PC-9 (cell line): Measurements from ENCODE around the gene ARHGAP32. TPM values are rescaled to one million over a fixed set of nuclear protein-coding genes. Genes with fewer than 3 reads are reported as not detected.

Experiments
- BruUV-seq: library from RNA; stranded (reverse); fragments of 400-500 nt; replicated peaks from 2 replicates; lab custom pipeline; 2021; lab: Mats Ljungman, UMichigan
- CTCF ChIA-PET: fragments of 300-600 bp; sonication (Branson Sonifier 250); formaldehyde crosslinking; loops from one replicate; lab custom pipeline; 2022; ENCODE audit warnings: antibody characterized with exemption; lab: Charles Lee
- POLR2A ChIA-PET: fragments of 300-600 bp; sonication (Branson Sonifier 250); formaldehyde crosslinking; loops from one replicate; lab custom pipeline; 2022; ENCODE audit warnings: antibody characterized with exemption; ENCODE audit not compliant: unreplicated experiment; lab: Charles Lee
- DNase-seq, 2 experiments: peaks; one replicate each; pipeline versions ENCODE4 v3.0.0 to v3.0.0-alpha.2; 2015 to 2022; ENCODE audit warnings: mixed read lengths in 1 of 2
- H2AFZ ChIP-seq: fragments of 200-600 bp; sonication (generic); 2 replicates; pipeline ENCODE4 v1.8.1; 2017; ENCODE audit warnings: antibody characterized with exemption
- H3F3A ChIP-seq: fragments of 200-600 bp; sonication (generic); 2 replicates; pipeline ENCODE4 v1.8.1; 2017; ENCODE audit warnings: antibody characterized with exemption, mild to moderate bottlenecking, low read depth; ENCODE audit not compliant: insufficient read depth
- H3K27ac ChIP-seq: fragments of 200-600 bp; sonication (generic); 2 replicates; pipeline ENCODE4 v1.6.1; 2016; ENCODE audit warnings: mixed run types
- H3K27me3 ChIP-seq: fragments of 200-600 bp; sonication (generic); 2 replicates; pipeline ENCODE4 v1.6.1; 2016; ENCODE audit warnings: low read depth, mixed run types; ENCODE audit not compliant: insufficient read depth
- H3K36me3 ChIP-seq: fragments of 200-600 bp; sonication (generic); 2 replicates; pipeline ENCODE4 v1.6.1; 2016; ENCODE audit warnings: low read depth, mixed run types
- H3K4me1 ChIP-seq: fragments of 200-600 bp; sonication (generic); replicated peaks from 2 replicates; pipeline ENCODE4 v1.6.1; 2016; ENCODE audit warnings: mixed run types; ENCODE audit not compliant: insufficient read depth
- H3K4me2 ChIP-seq: fragments of 200-600 bp; sonication (generic); 2 replicates; pipeline ENCODE4 v1.6.1; 2017; ENCODE audit warnings: mixed run types
- H3K4me3 ChIP-seq: fragments of 200-600 bp; sonication (generic); 2 replicates; pipeline ENCODE4 v1.6.1; 2016; ENCODE audit warnings: mixed run types
- H3K79me2 ChIP-seq: fragments of 200-600 bp; sonication (generic); 2 replicates; pipeline ENCODE4 v1.6.1; 2017; ENCODE audit warnings: low read depth, mixed run types
- H3K9me2 ChIP-seq: fragments of 200-600 bp; sonication (generic); 2 replicates; pipeline ENCODE4 v1.8.1; 2017; ENCODE audit warnings: mild to moderate bottlenecking; ENCODE audit not compliant: insufficient read depth
- H3K9me3 ChIP-seq: fragments of 200-600 bp; sonication (generic); 2 replicates; pipeline ENCODE4 v1.8.1; 2016; ENCODE audit warnings: low read depth; ENCODE audit not compliant: insufficient read depth
- H4K20me1 ChIP-seq: fragments of 200-600 bp; sonication (generic); 2 replicates; pipeline ENCODE4 v1.8.1; 2017; ENCODE audit not compliant: insufficient read depth
- EZH2 ChIP-seq: fragments of 200-600 bp; sonication (generic); IDR thresholded peaks from 2 replicates; pipeline ENCODE4 v1.8.0; 2017; ENCODE audit warnings: antibody characterized with exemption, low read depth
- intact Hi-C: fragments of 100-400 bp; cut with micrococcal nuclease; formaldehyde crosslinking; loops from one replicate; pipeline ENCODE4 v1.10.0; 2022; ENCODE audit not compliant: unreplicated experiment
- total RNA-seq: library from RNA; stranded (reverse); gene quantifications from 2 replicates; pipeline ENCODE4 v1.2.3, GENCODE V29; 2021
- TF ChIP-seq, protein P1 (sequence below): fragments of 200-600 bp; sonication (generic); conservative IDR thresholded peaks from 2 replicates; pipeline ENCODE4 v1.6.1; 2017; ENCODE audit warnings: mixed run types, antibody characterized with exemption, mild to moderate bottlenecking, moderate library complexity

ARHGAP32 gene
- total RNA-seq, 1 experiment from 2014 or later: 35.1 TPM

DNA sequence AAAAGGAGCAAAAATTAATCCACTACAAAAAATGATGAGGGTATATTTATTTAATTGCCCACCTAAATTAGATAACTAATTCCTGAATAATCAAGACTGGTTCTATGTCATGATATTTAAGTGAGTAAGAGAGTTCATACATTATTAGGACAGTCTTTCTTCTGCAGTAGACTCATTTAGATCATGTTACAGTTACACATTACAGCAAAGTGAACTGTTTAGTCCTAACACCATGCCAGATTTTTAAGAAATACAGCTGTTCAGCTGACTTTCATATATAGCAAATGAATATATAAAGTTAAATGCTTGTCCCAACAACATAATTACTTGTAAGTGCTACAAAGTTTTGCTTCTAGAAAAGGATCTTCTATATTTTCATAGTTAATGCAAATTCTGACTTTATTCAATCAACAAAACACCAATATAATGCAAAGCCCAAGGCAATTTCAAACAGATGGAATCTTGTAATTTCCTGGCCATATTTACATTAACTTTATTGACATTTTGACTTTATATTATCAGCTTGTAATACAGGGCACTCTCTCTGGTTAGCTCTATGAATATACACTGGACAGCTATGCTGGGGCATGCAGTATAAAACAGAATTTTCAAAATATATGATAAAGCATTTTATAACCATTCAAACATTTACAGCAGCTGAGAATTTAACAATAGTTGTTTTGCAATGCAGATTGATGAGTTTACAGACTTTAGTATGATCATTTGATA lies 203.7 kb downstream of the ARHGAP32 start:
- Histone ChIP-seq H3K9me2 (no peaks in the 10 kb centered on the region), H3K4me1 (no peaks in the 10 kb centered on the region), H3K4me3 (no peak overlapping the region), H3K9me3 (no peaks in the 10 kb centered on the region), H3K79me2 (no peaks in the 10 kb centered on the region), H3K36me3 (peaks cover 16% of the 10 kb centered on the region; the same call in 1 of the 2 replicates), H3K27me3 (no peaks in the 10 kb centered on the region), H2AFZ (no peak overlapping the region), H3F3A (peaks cover 7% of the 10 kb centered on the region), H3K4me2 (no peak overlapping the region), H3K27ac (no peak overlapping the region), H4K20me1 (no peaks in the 10 kb centered on the region; the same call in 1 of the 2 replicates)
- BruUV-seq: no TSS peak
- TF ChIP-seq, protein P1, sequence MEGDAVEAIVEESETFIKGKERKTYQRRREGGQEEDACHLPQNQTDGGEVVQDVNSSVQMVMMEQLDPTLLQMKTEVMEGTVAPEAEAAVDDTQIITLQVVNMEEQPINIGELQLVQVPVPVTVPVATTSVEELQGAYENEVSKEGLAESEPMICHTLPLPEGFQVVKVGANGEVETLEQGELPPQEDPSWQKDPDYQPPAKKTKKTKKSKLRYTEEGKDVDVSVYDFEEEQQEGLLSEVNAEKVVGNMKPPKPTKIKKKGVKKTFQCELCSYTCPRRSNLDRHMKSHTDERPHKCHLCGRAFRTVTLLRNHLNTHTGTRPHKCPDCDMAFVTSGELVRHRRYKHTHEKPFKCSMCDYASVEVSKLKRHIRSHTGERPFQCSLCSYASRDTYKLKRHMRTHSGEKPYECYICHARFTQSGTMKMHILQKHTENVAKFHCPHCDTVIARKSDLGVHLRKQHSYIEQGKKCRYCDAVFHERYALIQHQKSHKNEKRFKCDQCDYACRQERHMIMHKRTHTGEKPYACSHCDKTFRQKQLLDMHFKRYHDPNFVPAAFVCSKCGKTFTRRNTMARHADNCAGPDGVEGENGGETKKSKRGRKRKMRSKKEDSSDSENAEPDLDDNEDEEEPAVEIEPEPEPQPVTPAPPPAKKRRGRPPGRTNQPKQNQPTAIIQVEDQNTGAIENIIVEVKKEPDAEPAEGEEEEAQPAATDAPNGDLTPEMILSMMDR: no peak
- TF ChIP-seq EZH2: no peak
- ChIA-PET CTCF (no interaction called here), POLR2A (no interaction called here)
- intact Hi-C loops: loop anchor here (10.0 kb wide), 1 partner anchor 346 kb away; no protein-coding TSS in a partner anchor
- no peak for DNase-seq

GRCh38 chr11:128985880-128986279 lies 206.2 kb downstream of the ARHGAP32 start:
- H3K9me3 ChIP-seq: no peaks in the 10 kb centered on the region
- POLR2A ChIA-PET: no interaction called here
- intact Hi-C loops: loop anchor here (10.0 kb wide), 1 partner anchor 349 kb away; no protein-coding TSS in a partner anchor
- no peaks in the 10 kb centered on the region for H3K9me2 ChIP-seq
- TF ChIP-seq, protein P1: no peak
- no peak for TF ChIP-seq EZH2
- CTCF ChIA-PET: no interaction called here
- DNase-seq: no peak
- no peaks in the 10 kb centered on the region for H3K4me1 ChIP-seq
- H3F3A ChIP-seq: peaks cover 7% of the 10 kb centered on the region; the same call in 1 of the 2 replicates
- no peaks in the 10 kb centered on the region; the same call in 1 of the 2 replicates for H4K20me1 ChIP-seq
- H3K79me2 ChIP-seq: no peaks in the 10 kb centered on the region
- no TSS peak for BruUV-seq
- peaks cover 19% of the 10 kb centered on the region; the same call in 1 of the 2 replicates for H3K36me3 ChIP-seq
- H3K27ac ChIP-seq: no peak overlapping the region
- no peak overlapping the region for H2AFZ ChIP-seq
- H3K4me2 ChIP-seq: no peak overlapping the region
- H3K4me3 ChIP-seq: no peak overlapping the region
- no peaks in the 10 kb centered on the region for H3K27me3 ChIP-seq

GRCh38 chr11:128983023-128983422 lies 209.1 kb downstream of the ARHGAP32 start:
- Histone ChIP-seq H3K4me2 (no peak overlapping the region), H3F3A (peaks cover 1% of the 10 kb centered on the region; the same call in 1 of the 2 replicates), H3K79me2 (no peaks in the 10 kb centered on the region), H2AFZ (no peak overlapping the region), H3K4me1 (no peaks in the 10 kb centered on the region), H3K4me3 (no peak overlapping the region), H3K9me2 (no peaks in the 10 kb centered on the region), H4K20me1 (no peaks in the 10 kb centered on the region), H3K27ac (no peak overlapping the region), H3K36me3 (peaks cover 33% of the 10 kb centered on the region), H3K27me3 (no peaks in the 10 kb centered on the region), H3K9me3 (no peaks in the 10 kb centered on the region)
- TF ChIP-seq EZH2: no peak
- TF ChIP-seq, protein P1: no peak
- intact Hi-C loops: loop anchor here (10.0 kb wide), 1 partner anchor 352 kb away; no protein-coding TSS in a partner anchor
- DNase-seq: no peak
- POLR2A ChIA-PET: no interaction called here
- BruUV-seq: no TSS peak
- CTCF ChIA-PET: no interaction called here
